Stimulated activated CD8-positive, alpha-beta memory T cell treated with anti-CD3 and anti-CD28 coated beads, Interleukin-7, amount 100 ng/mL, for 24 hours (primary cell): ENCODE measurements around the gene RAB27B.
"Not testable (repeated sequence)": the region's sequence is repeated elsewhere in the genome, so short reads cannot be mapped to it uniquely, and the experiment has no call there.

Source experiments
- DNase-seq: peaks from one replicate; pipeline ENCODE4 v3.0.0-alpha.2; 2020; ENCODE audit warnings: low read depth

RAB27B gene

DNA sequence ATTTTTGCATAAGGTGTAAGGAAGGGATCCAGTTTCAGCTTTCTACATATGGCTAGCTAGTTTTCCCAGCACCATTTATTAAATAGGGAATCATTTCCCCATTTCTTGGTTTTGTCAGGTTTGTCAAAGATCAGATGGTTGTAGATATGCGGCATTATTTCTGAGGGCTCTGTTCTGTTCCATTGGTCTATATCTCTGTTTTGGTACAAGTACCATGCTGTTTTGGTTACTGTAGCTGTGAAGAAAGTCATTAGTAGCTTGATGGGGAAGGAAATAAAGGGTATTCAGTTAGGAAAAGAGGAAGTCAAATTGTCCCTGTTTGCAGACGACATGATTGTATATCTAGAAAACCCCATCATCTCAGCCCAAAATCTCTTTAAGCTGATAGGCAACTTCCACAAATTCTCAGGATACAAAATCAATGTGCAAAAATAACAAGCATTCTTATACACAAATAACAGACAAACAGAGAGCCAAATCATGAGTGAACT is 7.4 kb upstream of the RAB27B start:
- not testable (repeated sequence) for DNase-seq

DNA sequence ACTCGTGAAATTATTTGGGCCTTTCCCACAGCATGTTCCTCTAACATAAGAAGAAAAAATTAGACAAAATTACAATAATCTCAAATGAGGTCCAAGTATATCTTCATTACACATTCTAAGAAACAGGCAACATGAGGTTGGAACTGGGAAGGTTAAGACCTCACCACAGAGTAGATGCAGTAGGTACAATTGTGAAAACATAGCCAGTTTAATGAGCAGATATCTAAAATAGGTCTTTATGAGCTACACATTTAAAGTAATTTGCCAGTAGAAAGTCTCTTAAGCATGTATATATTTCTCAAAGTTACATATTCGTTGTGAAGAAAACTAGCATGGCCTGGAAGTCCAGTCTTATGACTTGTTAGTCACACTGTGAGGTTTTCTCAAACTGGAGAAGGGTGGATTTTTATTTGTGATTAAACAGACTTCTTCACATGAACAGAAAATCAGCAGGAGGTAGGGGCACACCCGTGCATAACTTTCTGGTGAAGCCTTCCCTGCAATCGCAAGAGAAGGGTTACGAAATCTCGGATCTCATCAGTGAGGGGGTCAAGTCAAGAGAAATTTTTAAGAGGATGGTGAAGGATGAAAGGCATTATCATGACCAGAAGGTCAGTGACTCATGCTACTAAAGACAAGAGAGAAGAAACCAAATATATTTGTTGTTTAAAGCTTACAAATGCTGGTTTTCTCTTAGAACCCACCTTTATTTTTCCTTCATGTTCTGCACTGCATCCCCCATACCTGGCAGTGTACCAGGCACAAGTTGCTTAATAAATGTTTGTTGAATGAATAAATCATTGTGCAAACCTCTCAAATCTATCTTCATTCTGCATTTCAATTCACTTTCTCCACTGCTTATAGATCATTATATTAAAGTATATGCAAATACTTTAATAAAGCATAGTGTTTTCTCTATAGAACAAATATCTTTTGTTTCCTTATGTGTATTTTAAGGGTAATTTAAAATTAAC is 5.1 kb upstream of the RAB27B start:
- no peak for DNase-seq

DNA sequence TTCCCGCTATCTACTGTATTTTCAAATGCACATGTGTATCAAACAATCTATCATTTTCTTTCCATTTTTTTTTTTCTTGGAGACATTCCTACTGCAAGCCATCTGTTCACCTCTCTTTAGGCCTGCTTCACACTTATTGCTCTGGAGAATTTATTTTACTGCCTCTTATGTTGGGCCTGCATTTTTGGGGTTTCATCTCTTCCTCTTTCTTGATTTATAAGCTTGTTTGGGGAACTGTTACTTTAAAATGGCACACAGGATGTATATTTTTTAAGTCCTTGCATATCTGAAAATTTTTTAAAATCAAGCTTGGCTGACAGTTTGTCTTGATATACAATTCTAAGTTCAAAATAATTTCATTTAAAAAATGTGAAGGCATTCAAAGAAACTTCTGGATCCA is 3.5 kb upstream of the RAB27B start:
- no peak for DNase-seq

GRCh38 chr18:54825601-54826344 is 2.5 kb upstream of the RAB27B start:
- DNase-seq: no peak

GRCh38 chr18:54828986-54829385 is 709 bp downstream of the RAB27B start:
- DNase-seq: no peak

- DNase-seq: no peak
Measured at GRCh38 chr18:54829856-54830255, 1.6 kb downstream of the RAB27B start.

DNA sequence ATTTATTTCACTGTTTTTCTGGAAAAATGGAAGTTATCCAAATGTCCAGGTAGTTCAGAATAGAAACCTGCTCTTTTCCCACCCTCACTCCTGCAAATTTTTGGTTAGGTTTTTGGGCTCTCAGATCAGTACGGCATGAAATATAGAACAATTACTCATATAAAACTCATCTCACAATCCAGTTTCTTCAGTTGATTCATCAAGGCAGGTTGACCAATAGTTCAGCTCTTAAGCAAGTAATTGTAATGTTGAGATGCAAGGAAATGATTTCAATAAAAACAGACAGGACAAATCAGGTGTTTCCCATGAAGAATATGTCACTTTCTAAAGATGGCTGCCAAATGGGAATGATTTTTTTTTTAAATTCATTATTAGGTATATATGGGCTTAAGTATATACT is 2.0 kb downstream of the RAB27B start:
- DNase-seq: no peak

GRCh38 chr18:54830866-54831265 is 2.6 kb downstream of the RAB27B start:
- DNase-seq: no peak

DNA sequence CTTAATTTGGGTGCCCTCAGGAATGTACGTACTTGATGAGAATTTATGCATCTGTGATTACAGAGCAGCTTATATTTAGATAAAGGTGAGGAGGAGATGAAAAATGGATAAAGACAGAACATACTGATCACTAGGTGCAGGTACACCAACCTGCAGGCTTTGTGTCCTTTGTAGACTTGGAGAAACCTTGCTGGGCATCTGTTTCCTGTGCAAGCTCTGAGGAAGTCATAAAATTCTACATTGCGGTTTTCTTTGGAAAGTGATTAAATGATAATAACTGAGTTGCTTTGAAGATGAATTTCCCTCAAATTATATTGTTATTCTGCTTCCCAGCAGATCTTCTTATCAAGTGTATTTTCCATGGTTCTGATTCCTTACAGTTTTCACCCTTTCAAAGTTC is 7.7 kb downstream of the RAB27B start:
- no peak for DNase-seq

DNA sequence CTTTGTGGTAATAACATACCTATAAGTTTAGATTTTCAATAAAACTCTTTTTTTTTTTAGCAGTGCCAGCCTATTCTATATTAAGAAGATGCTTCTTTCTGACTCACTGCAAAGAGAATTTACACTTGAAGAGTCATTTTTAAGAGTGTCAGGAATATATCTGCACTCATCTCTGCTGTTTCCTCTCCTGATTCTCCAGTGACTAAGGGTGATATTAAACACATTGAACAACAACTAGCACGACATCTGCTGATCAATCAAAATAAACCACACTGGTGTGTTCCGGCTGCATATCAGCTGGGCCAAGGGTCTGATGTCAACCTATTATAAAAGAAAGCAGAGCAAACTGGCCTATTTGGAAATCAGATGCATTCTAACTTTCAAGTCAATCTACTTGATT is 15.0 kb downstream of the RAB27B start:
- no peak for DNase-seq

DNA sequence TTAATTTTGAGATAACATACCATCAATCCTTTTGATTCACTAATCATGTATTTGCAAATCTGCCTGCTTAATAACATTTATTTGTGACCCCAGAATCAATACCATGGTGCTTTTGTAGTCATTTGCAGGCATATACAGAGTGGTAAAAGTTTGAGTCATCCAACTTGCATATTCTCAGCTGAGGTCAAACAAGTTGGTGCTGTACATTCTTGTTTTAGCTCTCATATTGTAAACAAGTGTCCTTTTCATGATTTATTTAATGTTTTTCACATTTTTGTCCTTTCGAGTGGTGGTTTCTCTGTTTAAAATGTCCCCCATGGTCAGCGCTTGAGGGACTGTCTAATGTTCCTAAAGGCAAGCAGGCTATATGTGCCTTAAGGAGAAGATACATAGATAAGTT is 17.5 kb downstream of the RAB27B start:
- no peak for DNase-seq

- DNase-seq: no peak
Measured at GRCh38 chr18:54848121-54848520, 19.8 kb downstream of the RAB27B start.

- no peak for DNase-seq
Measured at GRCh38 chr18:54849683-54850082, 21.4 kb downstream of the RAB27B start.

DNA sequence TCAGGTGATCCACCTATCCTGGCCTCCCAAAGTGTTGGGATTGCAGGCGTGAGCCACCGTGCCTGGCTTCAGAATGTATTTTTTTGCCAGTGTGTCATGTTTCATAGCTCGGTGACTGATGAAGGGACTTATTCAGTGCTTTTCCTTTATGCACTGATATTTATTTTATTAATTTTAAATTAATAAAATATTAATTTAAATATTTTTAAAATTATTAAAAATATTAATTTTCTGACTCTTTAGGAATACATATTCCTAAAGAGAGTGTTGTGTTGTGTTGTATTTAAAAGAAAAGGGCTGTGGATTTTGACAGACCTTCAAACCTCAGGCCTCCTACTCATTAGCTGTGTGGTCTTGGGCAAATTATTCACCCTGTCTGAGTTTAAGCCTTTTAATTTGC is 22.3 kb downstream of the RAB27B start:
- no peak for DNase-seq

GRCh38 chr18:54852780-54853675 is 24.8 kb downstream of the RAB27B start:
- no peak for DNase-seq

GRCh38 chr18:54855050-54855449 is 26.8 kb downstream of the RAB27B start:
- not testable (repeated sequence) for DNase-seq

GRCh38 chr18:54856105-54856646 is 27.9 kb downstream of the RAB27B start:
- no peak for DNase-seq

DNA sequence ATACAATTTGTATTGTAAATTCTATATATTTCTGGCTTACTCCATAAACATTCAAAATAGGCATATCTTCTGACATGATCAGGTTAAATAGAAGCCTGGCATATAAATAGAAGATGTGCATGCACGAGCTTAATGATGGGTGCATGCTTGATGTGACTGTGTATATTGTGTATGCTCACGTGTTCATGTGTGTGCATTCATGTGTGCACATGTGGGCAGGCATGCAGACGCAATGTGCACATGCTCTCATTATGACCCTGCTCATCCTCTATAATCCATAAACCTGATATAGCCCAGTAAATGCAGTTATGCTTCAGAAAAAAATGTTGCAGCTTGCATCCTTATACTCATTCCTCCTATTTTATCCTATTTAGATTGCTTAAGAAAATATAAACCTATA is 29.2 kb downstream of the RAB27B start:
- DNase-seq: no peak

DNA sequence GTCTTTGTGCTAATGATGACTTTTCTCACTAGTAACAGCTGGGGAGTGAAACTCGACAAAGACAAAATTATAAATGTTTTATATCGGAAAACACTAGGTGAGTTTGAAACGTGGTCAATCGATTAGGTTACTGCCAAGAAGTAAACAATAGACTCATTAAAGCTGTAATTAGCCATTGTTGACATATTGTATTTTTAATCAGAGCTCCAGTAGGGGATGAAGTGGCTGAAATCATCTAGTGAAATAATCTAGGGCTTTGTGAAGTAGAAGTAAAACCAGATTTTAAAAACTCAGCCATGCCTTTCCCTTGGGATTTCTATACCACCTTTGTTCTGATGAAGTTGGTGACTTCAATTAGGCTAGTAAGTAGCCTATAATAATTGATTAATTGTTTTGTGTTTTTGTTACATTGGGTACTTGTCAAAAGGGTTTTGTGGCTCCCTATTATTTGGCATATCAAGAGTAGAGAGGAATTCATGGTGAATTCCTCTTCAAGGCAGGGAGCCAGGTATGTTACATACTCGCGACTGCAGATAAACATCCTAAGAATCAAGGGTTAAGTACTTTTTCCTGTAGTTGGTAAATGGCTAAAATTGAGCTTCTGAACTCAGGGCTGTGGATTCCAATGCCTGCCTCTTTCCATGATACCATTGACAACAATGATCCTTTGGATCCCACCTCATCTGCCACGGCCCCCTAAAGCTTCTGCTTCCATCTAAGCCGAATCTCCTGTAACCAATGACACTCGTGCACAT is 31.6 kb downstream of the RAB27B start:
- DNase-seq: no peak

- DNase-seq: no peak
Measured at GRCh38 chr18:54860941-54861340, 32.7 kb downstream of the RAB27B start.

DNA sequence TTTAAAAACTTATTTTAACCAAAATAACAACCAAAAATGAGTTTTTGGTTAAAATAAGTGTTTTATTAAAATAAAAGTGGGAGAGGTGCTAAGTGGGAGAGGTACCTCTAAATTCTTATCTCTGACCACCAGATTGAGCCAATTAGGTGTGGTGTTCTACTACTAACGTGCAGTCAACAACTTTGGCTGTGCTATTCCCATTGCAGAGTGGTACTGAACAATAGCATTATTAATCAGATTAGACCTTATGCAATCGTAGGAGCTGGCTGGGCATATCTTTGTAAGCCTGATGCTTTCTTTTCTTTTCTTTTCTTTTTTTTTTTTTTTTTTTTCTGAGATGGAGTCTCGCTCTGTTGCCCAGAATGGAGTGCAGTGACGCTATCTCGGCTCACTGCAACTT is 38.9 kb downstream of the RAB27B start:
- no peak for DNase-seq
